K562 (cell line): Measurements from ENCODE around the gene DNAAF6. TPM values are rescaled to one million over a fixed set of nuclear protein-coding genes. Genes with fewer than 3 reads are reported as not detected.
A peak's percentile ranks its signal among the peaks of the same experiment; 100 is the strongest.

Source experiments
- HMBOX1 ChIP-seq: sonication (generic); IDR thresholded peaks from 2 replicates; pipeline ENCODE4 v1.6.1; 2016
- HNRNPLL ChIP-seq: fragments of 200-400 bp; formaldehyde crosslinking; IDR thresholded peaks from 2 replicates; pipeline ENCODE4 v1.6.1; 2017; ENCODE audit warnings: low read length, low read depth, mild to moderate bottlenecking; ENCODE audit not compliant: poor library complexity, severe bottlenecking
- KDM1A ChIP-seq, 2 experiments: fragments of 450-650 bp; IDR thresholded peaks; 2 replicates each; pipeline ENCODE4 v1.6.1; 2016; ENCODE audit warnings: mild to moderate bottlenecking in 2 of 2
- MGA ChIP-seq: fragments of 450-650 bp; IDR thresholded peaks from 2 replicates; pipeline ENCODE4 v1.6.1; 2016; ENCODE audit warnings: mild to moderate bottlenecking, moderate library complexity
- MXI1 ChIP-seq: IDR thresholded peaks from 2 replicates; pipeline ENCODE4 v1.6.1; 2011; ENCODE audit warnings: low read depth, mild to moderate bottlenecking, improper control_type of control experiment, low read length
- PHTF2 ChIP-seq: fragments of 250-450 bp; sonication (Bioruptor Pico); IDR thresholded peaks from 2 replicates; pipeline ENCODE4 v1.5.0; 2021; ENCODE audit warnings: mild to moderate bottlenecking
- RB1 ChIP-seq: fragments of 450-650 bp; IDR thresholded peaks from 2 replicates; pipeline ENCODE4 v1.6.1; 2017; ENCODE audit warnings: low read depth, mild to moderate bottlenecking
- RFX5 ChIP-seq: IDR thresholded peaks from 2 replicates; pipeline ENCODE4 v1.6.1; 2011; ENCODE audit warnings: low read depth, mild to moderate bottlenecking, improper control_type of control experiment, low read length
- SP1 ChIP-seq: sonication (generic); formaldehyde crosslinking; IDR thresholded peaks from 2 replicates; pipeline ENCODE4 v1.8.1; 2022; ENCODE audit warnings: mild to moderate bottlenecking, missing genetic modification reagents
- ZNF263 ChIP-seq: sonication (generic); formaldehyde crosslinking; IDR thresholded peaks from 2 replicates; pipeline ENCODE4 v1.8.0; 2022; ENCODE audit warnings: mild to moderate bottlenecking, missing genetic modification reagents, borderline replicate concordance
- ZNF280B ChIP-seq: fragments of 250-450 bp; sonication (Bioruptor Pico); IDR thresholded peaks from 2 replicates; pipeline ENCODE4 v1.5.1; 2021; ENCODE audit warnings: mild to moderate bottlenecking
- polyA plus RNA-seq, 8 experiments: library from polyadenylated mRNA; depleted of rRNA in 4 of 8; stranded (reverse) in 5 of 8; unstranded in 3 of 8; fragments of >200 nt; fragmentation: Nextera tagmentation in 2 of 8; fragmentation: Illumina TruSeq in 1 of 8; extraction: Ambion mirVana in 2 of 8; extraction: Trizol in 1 of 8; gene quantifications; 2 replicates each; pipeline versions ENCODE4 v1.2.1 to v1.2.3, GENCODE V29; 2011 to 2014; ENCODE audit warnings: inconsistent platforms in 1 of 8, missing spikeins in 1 of 8
- total RNA-seq, 7 experiments: library from RNA; depleted of rRNA in 6 of 7; stranded (reverse); fragments of >200 nt in 6 of 7; fragmentation: Illumina TruSeq in 2 of 7; extraction: Trizol in 2 of 7; gene quantifications; 2 replicates each; pipeline versions ENCODE4 v1.2.1 to v1.2.3, GENCODE V29; 2011 to 2021; ENCODE audit warnings: low replicate concordance in 1 of 7

Gene DNAAF6
- total and polyA plus RNA-seq, 9 of the 15 experiments (the other 6 are each of a cell fraction or from before 2014, with no cell fraction given): 0.04 to 0.17 (median 0.14) TPM; not detected in 4

GRCh38 chrX:107205770-107206696, at the start of gene DNAAF6, which contains the start of gene NUP62CL (continued):
- TF ChIP-seq HNRNPLL (no peak), ZNF280B (CRISPR knock-in tag) (no peak), KDM1A (IDR thresholded peaks at IDR 0.05) (no peak), ZNF263 (no peak), HMBOX1 (peak; percentile 97), RFX5 (peak; percentile 83), RB1 (peak; percentile 14; the same call in 1 of the 2 replicates), SP1 (CRISPR knock-in tag) (0 out of 2 replicates have a peak, but pooled peaks have one; percentile 34), MXI1 (peak; percentile 70; the same call in 1 of the 2 replicates), MGA (peak; percentile 82), PHTF2 (no peak)
